Glutamatergic neuron (in vitro differentiated cells): ENCODE data around the gene PHF11. TPM values are rescaled to one million over a fixed set of nuclear protein-coding genes. Genes with fewer than 3 reads are reported as not detected.
A peak's percentile ranks its signal among the peaks of the same experiment; 100 is the strongest.

ENCODE experiments used
- DNase-seq: peaks from one replicate; pipeline ENCODE4 v3.0.0; 2022
- H3K27ac Mint-ChIP-seq: one replicate; pipeline ENCODE4 v1.8.0; 2020; ENCODE audit warnings: mild to moderate bottlenecking, mixed read lengths, inconsistent platforms; ENCODE audit not compliant: unreplicated experiment
- H3K27me3 Mint-ChIP-seq: one replicate; pipeline ENCODE4 v1.8.0; 2020; ENCODE audit warnings: mild to moderate bottlenecking, moderate library complexity, mixed read lengths, inconsistent platforms; ENCODE audit not compliant: unreplicated experiment
- H3K36me3 Mint-ChIP-seq: one replicate; pipeline ENCODE4 v1.8.0; 2020; ENCODE audit warnings: mild to moderate bottlenecking, mixed read lengths, inconsistent platforms; ENCODE audit not compliant: unreplicated experiment
- H3K4me1 Mint-ChIP-seq: one replicate; pipeline ENCODE4 v1.8.0; 2020; ENCODE audit warnings: mild to moderate bottlenecking, low read depth, mixed read lengths, inconsistent platforms; ENCODE audit not compliant: unreplicated experiment
- H3K4me3 Mint-ChIP-seq: one replicate; pipeline ENCODE4 v1.8.0; 2020; ENCODE audit warnings: mild to moderate bottlenecking, mixed read lengths, inconsistent platforms; ENCODE audit not compliant: unreplicated experiment
- H3K9me3 Mint-ChIP-seq: one replicate; pipeline ENCODE4 v1.8.0; 2020; ENCODE audit warnings: mild to moderate bottlenecking, moderate library complexity, mixed read lengths, inconsistent platforms; ENCODE audit not compliant: unreplicated experiment
- CTCF ChIP-seq: fragments of 200-600 bp; sonication (generic); IDR thresholded peaks from one replicate; pipeline ENCODE4 v1.5.0; 2021; ENCODE audit not compliant: partially characterized antibody, unreplicated experiment
- total RNA-seq: library from RNA; stranded (reverse); fragmentation: NEBNext Ultra II Directional; extraction: Animal tissue kit (Norgen Biotek cat#: 25700); gene quantifications from one replicate; pipeline ENCODE4 v1.2.1, GENCODE V29; 2021; ENCODE audit not compliant: unreplicated experiment

The PHF11 gene
- total RNA-seq, 1 donor from 2014 or later: 4.3 TPM

GRCh38 chr13:49533591-49534269, 38.0 kb downstream of the PHF11 start:
- no peak overlapping the region for H3K4me3 Mint-ChIP-seq
- no peak for DNase-seq
- no peak for TF ChIP-seq CTCF
- H3K36me3 Mint-ChIP-seq: no peaks in the 10 kb centered on the region
- no peak overlapping the region for H3K27ac Mint-ChIP-seq
- H3K27me3 Mint-ChIP-seq: no peaks in the 10 kb centered on the region
- no peaks in the 10 kb centered on the region for H3K4me1 Mint-ChIP-seq
- H3K9me3 Mint-ChIP-seq: no peaks in the 10 kb centered on the region

DNA sequence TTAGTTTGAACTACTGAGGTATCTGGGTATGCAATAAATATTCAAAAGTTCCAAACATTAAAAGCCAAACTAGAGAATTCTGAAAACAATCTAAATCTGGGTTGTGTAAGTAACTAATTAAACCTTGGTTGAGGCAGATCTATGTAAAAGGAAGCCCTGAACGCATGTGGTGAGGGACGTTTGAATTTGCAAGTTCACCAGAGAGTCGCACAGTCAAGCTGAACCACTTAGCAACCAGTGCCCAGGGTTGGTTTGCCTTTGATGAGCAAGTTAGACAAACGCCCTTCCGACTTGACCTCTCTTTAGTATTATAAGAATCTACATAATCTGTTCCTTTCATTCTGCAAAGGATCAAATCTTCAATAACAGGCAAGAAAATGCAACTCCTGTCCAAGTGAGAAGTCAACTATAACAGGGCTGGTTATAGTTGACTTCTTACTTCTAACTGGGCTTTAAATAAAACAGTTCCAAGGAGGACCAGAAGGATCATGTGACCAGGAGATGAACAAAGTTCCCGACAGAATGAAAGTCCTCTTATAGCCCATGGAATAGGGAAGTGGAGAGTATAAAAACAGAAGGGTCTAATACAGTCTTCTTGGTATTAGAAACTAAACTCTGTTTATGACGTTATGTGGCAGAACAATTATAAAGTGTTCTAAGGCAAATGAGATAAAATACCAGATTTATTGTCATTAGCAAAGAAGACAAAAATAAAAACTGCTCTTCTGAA, 40.6 kb downstream of the PHF11 start:
- DNase-seq: no peak
- no peaks in the 10 kb centered on the region for H3K27me3 Mint-ChIP-seq
- no peaks in the 10 kb centered on the region for H3K36me3 Mint-ChIP-seq
- H3K27ac Mint-ChIP-seq: no peak overlapping the region
- H3K9me3 Mint-ChIP-seq: no peaks in the 10 kb centered on the region
- no peak for TF ChIP-seq CTCF
- H3K4me1 Mint-ChIP-seq: no peaks in the 10 kb centered on the region
- no peak overlapping the region for H3K4me3 Mint-ChIP-seq

DNA sequence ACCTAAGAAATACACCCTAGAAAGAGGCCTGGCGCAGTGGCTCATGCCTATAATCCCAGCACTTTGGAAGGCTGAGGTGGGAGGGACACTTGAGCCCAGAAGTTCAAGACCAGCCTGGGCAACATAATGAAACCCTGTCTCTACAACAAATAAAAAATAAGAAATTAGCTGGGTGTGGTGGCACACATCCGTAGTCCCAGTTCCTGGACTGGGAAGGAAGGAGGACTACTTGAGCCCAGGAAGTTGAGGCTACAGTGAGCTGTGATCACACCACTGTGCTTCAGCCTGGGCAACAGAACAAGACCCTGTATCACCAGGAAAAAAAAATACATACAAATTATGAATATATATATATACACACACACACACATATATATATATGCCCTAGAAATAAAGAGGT, 42.7 kb downstream of the PHF11 start:
- H3K4me1 Mint-ChIP-seq: no peaks in the 10 kb centered on the region
- H3K4me3 Mint-ChIP-seq: no peak overlapping the region
- TF ChIP-seq CTCF: no peak
- DNase-seq: no peak
- H3K27me3 Mint-ChIP-seq: no peaks in the 10 kb centered on the region
- H3K9me3 Mint-ChIP-seq: no peaks in the 10 kb centered on the region
- H3K36me3 Mint-ChIP-seq: no peaks in the 10 kb centered on the region
- no peak overlapping the region for H3K27ac Mint-ChIP-seq

DNA sequence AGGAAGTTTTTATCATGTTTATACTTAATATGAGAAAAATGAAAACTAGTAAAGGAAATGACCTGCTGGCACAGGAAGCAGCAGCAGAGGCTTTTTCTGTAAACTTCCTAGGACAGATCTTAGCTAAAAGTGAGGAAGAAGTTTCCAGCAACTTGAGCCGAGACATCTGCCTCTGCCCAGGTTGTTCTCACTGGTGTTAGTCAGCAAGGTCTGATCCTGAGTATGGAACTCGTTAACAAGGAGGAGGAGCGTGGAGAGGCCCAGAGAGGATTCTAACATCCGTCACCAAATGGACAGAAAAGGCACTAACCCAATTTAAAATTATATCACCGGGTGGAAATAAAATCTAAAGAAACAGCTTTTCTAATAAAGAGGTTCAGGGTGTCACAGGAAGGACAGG, 43.6 kb downstream of the PHF11 start:
- Mint-ChIP-seq H3K27me3 (no peaks in the 10 kb centered on the region), H3K9me3 (no peaks in the 10 kb centered on the region), H3K27ac (peak overlapping the region; percentile 8), H3K4me3 (no peak overlapping the region), H3K4me1 (no peaks in the 10 kb centered on the region), H3K36me3 (no peaks in the 10 kb centered on the region)
- no peak for DNase-seq
- no peak for TF ChIP-seq CTCF

- Mint-ChIP-seq H3K4me1 (no peaks in the 10 kb centered on the region), H3K36me3 (no peaks in the 10 kb centered on the region)
These were observed 44.0 kb downstream of the PHF11 start for GRCh38 chr13:49539746-49540145.

More at GRCh38 chr13:49539746-49540145, 44.0 kb downstream of the PHF11 start:
- Mint-ChIP-seq H3K4me3 (no peak overlapping the region), H3K9me3 (no peaks in the 10 kb centered on the region), H3K27ac (no peak overlapping the region), H3K27me3 (no peaks in the 10 kb centered on the region)
- no peak for DNase-seq
- TF ChIP-seq CTCF: no peak
